Activated T-helper 17 cell treated with anti-CD3 and anti-CD28 coated beads, Interleukin-2, amount 50 U/mL, for 72 hours (primary cell): ENCODE measurements around the gene ENOSF1. TPM values are rescaled to one million over a fixed set of nuclear protein-coding genes. Genes with fewer than 3 reads are reported as not detected.
"Not testable (repeated sequence)": the region's sequence is repeated elsewhere in the genome, so short reads cannot be mapped to it uniquely, and the experiment has no call there.

ENCODE experiments used
- ATAC-seq: fragments of 150-1000 bp; cut with Tn5 transposase; replicated peaks from 2 replicates; pipeline ENCODE4 v1.10.0; 2021; ENCODE audit warnings: mild to moderate bottlenecking, moderate library complexity
- H3K27ac Mint-ChIP-seq: one replicate; pipeline ENCODE4 v1.8.0; 2022; ENCODE audit warnings: mixed read lengths
- H3K27me3 Mint-ChIP-seq: one replicate; pipeline ENCODE4 v1.8.0; 2022; ENCODE audit warnings: mixed read lengths
- H3K36me3 Mint-ChIP-seq: one replicate; pipeline ENCODE4 v1.8.0; 2022; ENCODE audit warnings: low read depth, mild to moderate bottlenecking, mixed read lengths
- H3K4me1 Mint-ChIP-seq: one replicate; pipeline ENCODE4 v1.8.0; 2022; ENCODE audit warnings: mixed read lengths
- H3K4me3 Mint-ChIP-seq: one replicate; pipeline ENCODE4 v1.8.0; 2022; ENCODE audit warnings: mild to moderate bottlenecking, mixed read lengths
- H3K9me3 Mint-ChIP-seq: one replicate; pipeline ENCODE4 v1.8.0; 2022; ENCODE audit warnings: mixed read lengths
- total RNA-seq, 2 donors: library from RNA; stranded (reverse); gene quantifications; one replicate each; pipeline ENCODE4 v1.2.3, GENCODE V29; 2022

Gene ENOSF1
- total RNA-seq, 2 donors from 2014 or later = 61.6 to 89.8 TPM

DNA sequence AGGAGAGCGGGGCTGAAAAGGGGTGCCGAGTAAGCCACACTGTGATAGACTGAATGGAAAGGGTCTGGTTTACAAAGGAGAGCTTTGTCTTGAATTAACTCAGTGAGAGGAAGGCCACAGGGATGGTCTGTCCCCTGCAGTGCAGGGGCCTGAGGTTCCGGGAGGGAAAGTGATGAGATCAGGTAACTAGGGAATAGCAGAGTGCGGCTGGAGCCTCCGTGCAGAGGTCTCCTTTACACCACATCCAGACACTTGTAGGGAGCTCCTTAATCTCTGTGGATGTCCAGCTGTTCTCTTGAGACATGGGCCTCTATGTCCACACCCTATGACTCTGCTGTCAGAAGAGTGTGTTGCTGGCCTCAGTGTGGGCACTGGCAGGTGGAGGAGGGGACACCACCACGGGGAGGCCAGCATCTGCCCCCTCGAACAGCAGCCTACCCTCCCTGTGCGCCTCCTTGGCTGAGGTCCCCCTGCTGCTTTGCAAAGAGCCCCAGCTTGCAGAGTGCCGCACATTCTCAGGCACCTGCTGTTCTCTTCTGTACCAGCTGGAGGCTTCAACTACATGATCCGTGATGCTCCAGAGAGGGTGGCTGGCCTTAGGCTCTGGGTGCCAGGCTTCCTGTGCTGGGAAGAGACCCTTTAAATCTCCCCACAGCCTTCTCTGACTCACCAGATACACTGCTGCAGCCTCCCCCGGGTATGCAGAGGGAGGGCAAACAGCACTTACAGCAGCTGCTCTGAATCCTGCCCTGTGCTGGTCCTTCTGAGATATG lies 25.9 kb downstream of the ENOSF1 start:
- Mint-ChIP-seq H3K9me3 (no peaks in the 10 kb centered on the region), H3K27ac (no peak overlapping the region), H3K4me3 (no peak overlapping the region), H3K36me3 (peaks cover 91% of the 10 kb centered on the region), H3K4me1 (peaks cover 17% of the 10 kb centered on the region), H3K27me3 (no peaks in the 10 kb centered on the region)
- no peak for ATAC-seq

DNA sequence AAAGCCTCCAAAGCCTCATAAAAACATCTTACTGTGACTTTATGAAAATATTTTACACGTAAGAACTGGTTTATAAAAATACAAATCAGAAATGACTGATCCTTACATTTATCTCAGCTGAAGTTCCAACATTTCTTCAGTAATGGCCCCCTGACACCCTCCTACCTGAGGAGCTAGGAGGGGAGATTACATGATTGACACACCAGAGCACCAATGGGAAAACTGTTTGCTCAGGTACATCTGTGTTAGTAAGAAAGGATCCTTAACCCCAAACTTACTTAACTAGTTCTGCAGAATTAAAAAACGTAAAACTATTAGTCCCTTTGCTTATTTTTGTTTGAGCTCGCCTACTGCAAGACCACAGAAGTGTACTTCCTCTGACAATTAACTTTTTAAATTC lies 27.0 kb downstream of the ENOSF1 start:
- peaks cover 93% of the 10 kb centered on the region for H3K36me3 Mint-ChIP-seq
- no peak overlapping the region for H3K4me3 Mint-ChIP-seq
- H3K9me3 Mint-ChIP-seq = no peaks in the 10 kb centered on the region
- H3K4me1 Mint-ChIP-seq = peaks cover 19% of the 10 kb centered on the region
- H3K27me3 Mint-ChIP-seq = no peaks in the 10 kb centered on the region
- no peak for ATAC-seq
- H3K27ac Mint-ChIP-seq = no peak overlapping the region

DNA sequence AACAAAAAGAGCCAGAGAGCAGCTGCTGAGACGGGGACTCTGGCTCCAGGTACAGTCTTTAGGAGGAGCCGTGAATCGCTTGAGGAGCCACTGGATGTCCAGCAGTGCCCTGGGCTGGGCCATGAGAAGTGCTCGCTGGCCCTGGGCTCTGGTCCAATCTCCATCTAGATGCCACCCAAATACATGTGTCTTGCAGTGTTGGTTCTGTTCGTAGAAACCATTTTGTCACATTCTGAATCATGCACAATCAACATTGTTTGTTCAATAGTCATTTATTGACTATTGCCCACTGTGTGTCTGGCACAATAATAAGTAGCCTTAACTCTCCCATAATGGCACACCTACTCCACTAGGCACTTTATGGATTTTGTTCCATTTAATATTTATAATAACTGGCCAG lies 28.9 kb downstream of the ENOSF1 start:
- Mint-ChIP-seq H3K27ac (no peak overlapping the region), H3K27me3 (no peaks in the 10 kb centered on the region), H3K4me3 (no peak overlapping the region), H3K4me1 (peaks cover 19% of the 10 kb centered on the region), H3K36me3 (peaks cover 95% of the 10 kb centered on the region), H3K9me3 (no peaks in the 10 kb centered on the region)
- ATAC-seq = no peak

DNA sequence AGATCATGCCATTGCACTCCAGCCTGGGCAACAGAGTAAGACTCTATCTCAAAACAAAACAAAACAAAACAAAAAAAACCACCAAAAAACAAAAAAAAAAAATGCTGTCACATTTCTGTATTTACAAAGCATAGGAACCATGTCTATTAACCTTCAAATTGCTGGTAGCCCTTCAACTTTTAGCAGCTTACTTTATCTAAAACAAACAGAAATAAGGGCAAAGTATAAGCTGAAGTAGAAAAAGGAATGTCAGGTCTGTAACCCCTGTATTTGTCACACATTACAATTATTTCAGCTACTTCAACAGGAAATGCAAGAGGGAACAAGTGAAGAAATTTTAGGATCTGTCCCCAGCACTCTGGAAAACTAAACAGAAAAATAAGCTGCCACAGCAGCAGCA lies 29.6 kb downstream of the ENOSF1 start:
- peaks cover 98% of the 10 kb centered on the region for H3K36me3 Mint-ChIP-seq
- peaks cover 22% of the 10 kb centered on the region for H3K4me1 Mint-ChIP-seq
- no peaks in the 10 kb centered on the region for H3K27me3 Mint-ChIP-seq
- H3K9me3 Mint-ChIP-seq = no peaks in the 10 kb centered on the region
- no peak overlapping the region for H3K27ac Mint-ChIP-seq
- H3K4me3 Mint-ChIP-seq = no peak overlapping the region
- ATAC-seq = no peak

DNA sequence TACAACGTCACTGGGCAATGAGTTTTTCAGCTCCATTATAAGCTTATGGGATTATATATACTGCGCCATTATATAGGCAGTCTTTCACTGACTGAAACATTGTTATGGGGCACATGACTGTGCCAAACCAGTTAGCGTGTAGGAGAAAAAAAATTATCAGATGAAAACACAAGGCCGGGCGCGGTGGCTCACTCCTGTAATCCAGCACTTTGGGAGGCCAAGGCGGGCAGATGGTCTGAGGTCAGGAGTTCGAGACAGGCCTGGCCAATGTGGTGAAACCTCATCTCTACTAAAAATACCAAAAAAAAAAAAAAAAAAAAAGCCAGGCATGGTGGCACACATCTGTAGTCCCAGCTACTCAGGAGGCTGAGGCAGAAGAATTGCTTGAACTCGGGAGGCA lies 30.0 kb downstream of the ENOSF1 start:
- H3K27ac Mint-ChIP-seq = peak overlapping the region; percentile 96
- not testable (repeated sequence) for H3K27me3 Mint-ChIP-seq, H3K9me3 Mint-ChIP-seq, ATAC-seq
- H3K4me1 Mint-ChIP-seq = peaks cover 22% of the 10 kb centered on the region
- H3K4me3 Mint-ChIP-seq = peak overlapping the region; percentile 75
- H3K36me3 Mint-ChIP-seq = peaks cover 99% of the 10 kb centered on the region

DNA sequence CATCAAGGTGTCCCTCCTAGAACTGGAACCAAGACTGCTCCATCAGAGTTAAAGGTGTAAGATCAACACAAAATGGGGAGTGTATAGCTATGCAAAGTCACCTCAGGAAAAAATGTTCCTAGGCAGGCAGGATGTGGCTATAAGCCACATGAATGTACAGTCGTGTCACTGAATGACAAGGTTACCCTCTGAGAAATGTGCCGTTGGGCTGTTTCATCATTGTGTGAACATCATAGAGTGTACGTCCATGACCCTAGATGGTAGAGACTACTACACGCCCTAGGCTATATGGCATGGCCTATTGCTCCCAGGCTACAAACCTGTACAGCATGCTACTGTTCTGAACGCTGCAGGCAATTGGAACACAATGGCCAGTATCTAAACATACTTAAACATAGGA lies 30.4 kb downstream of the ENOSF1 start:
- peaks cover 20% of the 10 kb centered on the region for H3K4me1 Mint-ChIP-seq
- ATAC-seq = peak; percentile 97
- no peaks in the 10 kb centered on the region for H3K9me3 Mint-ChIP-seq
- peak overlapping the region; percentile 96 for H3K27ac Mint-ChIP-seq
- peaks cover 99% of the 10 kb centered on the region for H3K36me3 Mint-ChIP-seq
- peak overlapping the region; percentile 75 for H3K4me3 Mint-ChIP-seq
- no peaks in the 10 kb centered on the region for H3K27me3 Mint-ChIP-seq

DNA sequence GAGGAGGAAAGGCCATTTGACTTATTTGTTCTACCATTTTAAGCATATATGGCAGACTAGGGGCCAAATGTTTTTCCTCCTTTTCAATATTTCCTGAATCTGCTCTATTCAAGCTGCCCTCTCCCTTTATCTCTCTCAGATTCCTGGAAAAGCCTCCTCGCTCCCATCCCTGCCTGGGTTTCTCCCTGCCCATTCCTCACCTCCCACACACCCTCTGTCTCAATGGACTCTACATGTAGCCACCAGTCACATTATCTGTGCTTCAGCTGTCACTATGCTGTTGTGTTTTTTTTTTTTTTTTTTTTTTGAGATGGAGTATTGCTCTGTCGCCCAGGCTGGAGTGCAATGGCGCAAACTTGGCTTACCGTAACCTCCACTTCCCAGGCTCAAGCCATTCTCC lies 32.0 kb downstream of the ENOSF1 start:
- Mint-ChIP-seq H3K27me3 (no peaks in the 10 kb centered on the region), H3K27ac (no peak overlapping the region), H3K9me3 (no peaks in the 10 kb centered on the region), H3K4me1 (peaks cover 16% of the 10 kb centered on the region), H3K4me3 (no peak overlapping the region), H3K36me3 (peaks cover 100% of the 10 kb centered on the region)
- ATAC-seq = no peak

DNA sequence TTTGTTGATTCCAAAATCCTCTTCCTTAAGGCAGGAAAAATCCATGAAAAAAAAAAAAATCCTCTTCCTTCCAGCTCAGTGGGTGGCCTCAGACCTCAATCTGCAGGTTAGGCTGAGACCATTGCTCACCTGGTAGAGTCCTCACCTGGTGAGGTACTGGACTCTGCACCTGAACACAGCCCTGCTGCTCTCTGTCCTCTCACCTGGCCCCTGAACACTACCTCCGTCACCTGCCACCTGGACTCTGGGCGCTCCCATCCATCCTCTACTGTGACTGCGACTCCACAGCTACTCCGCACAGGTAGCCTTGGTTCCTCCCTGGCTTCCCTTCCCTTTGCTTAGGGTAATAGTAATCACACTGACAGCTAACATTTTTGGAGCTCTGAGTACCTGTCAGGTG lies 32.9 kb downstream of the ENOSF1 start:
- H3K4me3 Mint-ChIP-seq = no peak overlapping the region
- no peaks in the 10 kb centered on the region for H3K9me3 Mint-ChIP-seq
- no peak overlapping the region for H3K27ac Mint-ChIP-seq
- peaks cover 99% of the 10 kb centered on the region for H3K36me3 Mint-ChIP-seq
- no peaks in the 10 kb centered on the region for H3K27me3 Mint-ChIP-seq
- ATAC-seq = no peak
- peaks cover 16% of the 10 kb centered on the region for H3K4me1 Mint-ChIP-seq

DNA sequence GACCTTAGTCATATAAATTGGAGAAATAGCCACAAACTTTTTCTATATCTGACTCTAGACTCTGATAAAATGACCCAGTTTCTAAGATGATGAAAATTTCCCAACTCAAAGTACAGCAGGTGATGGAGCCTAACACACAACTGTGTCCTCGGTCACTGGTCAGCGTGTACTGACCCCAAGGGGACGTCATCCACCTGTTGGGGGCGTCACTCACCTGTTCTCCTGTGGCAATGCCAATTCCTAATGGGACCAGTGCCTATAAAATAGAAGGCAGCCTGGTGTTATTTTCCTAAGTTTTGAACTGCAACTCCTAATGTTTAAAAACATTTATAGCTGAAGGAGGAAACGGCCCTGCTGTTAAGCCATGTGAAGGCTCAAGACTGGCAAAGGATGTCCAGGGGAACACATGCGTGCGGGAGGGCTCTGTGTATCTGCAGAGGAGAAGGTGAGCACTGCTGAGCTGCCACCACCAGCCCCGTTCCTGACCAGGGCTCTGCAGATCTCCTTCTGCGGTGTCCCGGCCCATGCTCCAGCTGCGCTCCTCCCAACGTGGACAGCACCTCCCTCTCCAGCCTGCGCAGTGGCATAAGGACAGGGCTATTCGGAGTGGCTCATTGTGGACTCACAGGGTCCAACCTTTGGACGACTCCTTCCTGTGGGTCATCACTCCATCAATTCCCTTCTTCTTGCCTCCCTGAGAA lies 33.8 kb downstream of the ENOSF1 start:
- Mint-ChIP-seq H3K36me3 (peaks cover 99% of the 10 kb centered on the region), H3K27ac (peak overlapping the region; percentile 68), H3K9me3 (no peaks in the 10 kb centered on the region), H3K4me1 (peaks cover 16% of the 10 kb centered on the region), H3K4me3 (no peak overlapping the region), H3K27me3 (no peaks in the 10 kb centered on the region)
- no peak for ATAC-seq

DNA sequence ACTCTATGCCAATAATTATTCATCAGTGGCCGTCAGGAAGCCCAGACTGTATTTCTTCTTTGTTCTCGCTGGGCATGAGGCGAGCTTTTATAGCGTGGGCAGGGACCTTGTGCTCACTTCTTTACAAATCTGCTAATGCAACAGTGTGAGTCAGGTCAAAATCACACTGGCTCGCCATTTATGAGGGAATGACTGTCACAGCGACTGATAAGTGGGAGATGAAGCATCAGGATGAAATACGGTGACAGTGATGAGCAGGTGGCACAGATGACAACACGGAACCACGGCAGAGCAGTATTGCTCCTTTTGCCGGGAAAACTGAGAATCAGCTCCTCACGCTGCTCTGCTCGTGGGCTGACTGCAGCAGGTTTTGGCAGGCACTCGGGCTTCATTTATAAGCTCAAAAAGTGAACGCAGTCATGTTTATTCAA lies 34.5 kb downstream of the ENOSF1 start:
- peaks cover 16% of the 10 kb centered on the region for H3K4me1 Mint-ChIP-seq
- H3K36me3 Mint-ChIP-seq = peaks cover 99% of the 10 kb centered on the region
- ATAC-seq = peak; percentile 33
- no peaks in the 10 kb centered on the region for H3K9me3 Mint-ChIP-seq
- H3K4me3 Mint-ChIP-seq = peak overlapping the region; percentile 19
- H3K27me3 Mint-ChIP-seq = no peaks in the 10 kb centered on the region
- H3K27ac Mint-ChIP-seq = peak overlapping the region; percentile 68

DNA sequence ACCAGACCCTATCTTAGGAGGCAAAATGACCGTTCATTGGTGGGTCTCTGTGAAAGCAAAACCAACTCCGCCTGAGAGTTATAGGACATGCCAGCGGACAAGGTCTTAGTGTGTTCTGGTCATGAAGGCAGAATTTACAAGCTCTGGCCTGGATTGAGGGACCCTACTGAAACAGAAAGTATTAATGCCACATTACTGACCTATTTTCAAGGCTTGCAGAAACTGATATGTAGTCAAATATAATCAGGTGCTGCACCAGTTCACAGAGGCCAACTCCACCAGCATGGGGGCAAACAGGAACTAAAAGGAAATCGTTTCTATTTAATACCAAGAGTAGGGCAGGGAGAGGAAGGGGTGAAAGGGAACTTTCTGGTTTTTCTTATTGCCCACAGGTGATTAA lies 35.3 kb downstream of the ENOSF1 start:
- Mint-ChIP-seq H3K36me3 (peaks cover 99% of the 10 kb centered on the region), H3K4me1 (peaks cover 14% of the 10 kb centered on the region), H3K27ac (peak overlapping the region; percentile 7), H3K27me3 (no peaks in the 10 kb centered on the region), H3K9me3 (no peaks in the 10 kb centered on the region), H3K4me3 (no peak overlapping the region)
- no peak for ATAC-seq

DNA sequence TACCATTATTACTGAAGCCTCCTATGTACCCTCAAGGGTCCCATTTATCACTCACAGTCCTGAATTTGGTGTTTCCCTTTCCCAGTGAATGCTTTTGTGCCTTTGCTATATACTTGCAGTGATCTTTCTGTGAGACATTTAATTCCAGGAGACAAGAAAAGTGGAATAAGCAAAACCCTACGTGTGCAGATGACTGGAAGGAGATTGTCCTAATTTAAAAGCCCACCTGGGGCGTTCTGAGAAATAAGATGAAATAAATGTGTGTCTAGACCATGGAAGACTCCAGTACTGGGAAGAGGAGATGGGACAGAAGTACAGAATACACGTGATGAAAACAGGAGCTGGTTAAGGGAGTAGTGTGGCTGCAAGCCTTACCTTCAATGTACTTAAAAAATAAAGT lies 35.7 kb downstream of the ENOSF1 start:
- Mint-ChIP-seq H3K4me1 (peaks cover 9% of the 10 kb centered on the region), H3K9me3 (no peaks in the 10 kb centered on the region), H3K27ac (peak overlapping the region; percentile 7), H3K27me3 (no peaks in the 10 kb centered on the region), H3K36me3 (peaks cover 99% of the 10 kb centered on the region), H3K4me3 (no peak overlapping the region)
- ATAC-seq = no peak

DNA sequence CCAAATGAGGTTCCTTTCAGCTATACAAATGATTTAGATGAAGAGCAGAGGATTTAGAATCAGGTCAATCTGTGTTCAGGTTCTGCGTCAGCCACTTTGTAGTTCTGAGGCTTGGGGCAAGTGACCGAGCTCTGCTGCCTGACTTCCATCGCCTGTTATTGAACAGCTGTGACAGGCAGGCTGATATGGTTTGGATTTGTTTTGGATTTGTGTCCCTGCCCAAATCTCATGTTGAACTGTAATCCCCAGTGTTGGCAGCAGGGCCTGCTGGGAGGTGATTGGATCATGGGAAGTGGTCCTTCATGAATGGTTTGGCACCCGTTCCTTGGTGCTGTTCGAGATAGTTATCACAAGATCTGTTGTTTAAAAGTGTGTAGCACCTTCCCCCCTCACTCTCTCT lies 36.4 kb downstream of the ENOSF1 start:
- H3K27ac Mint-ChIP-seq = no peak overlapping the region
- no peaks in the 10 kb centered on the region for H3K9me3 Mint-ChIP-seq
- no peak for ATAC-seq
- H3K36me3 Mint-ChIP-seq = peaks cover 99% of the 10 kb centered on the region
- H3K4me1 Mint-ChIP-seq = peaks cover 5% of the 10 kb centered on the region
- H3K4me3 Mint-ChIP-seq = no peak overlapping the region
- no peaks in the 10 kb centered on the region for H3K27me3 Mint-ChIP-seq

DNA sequence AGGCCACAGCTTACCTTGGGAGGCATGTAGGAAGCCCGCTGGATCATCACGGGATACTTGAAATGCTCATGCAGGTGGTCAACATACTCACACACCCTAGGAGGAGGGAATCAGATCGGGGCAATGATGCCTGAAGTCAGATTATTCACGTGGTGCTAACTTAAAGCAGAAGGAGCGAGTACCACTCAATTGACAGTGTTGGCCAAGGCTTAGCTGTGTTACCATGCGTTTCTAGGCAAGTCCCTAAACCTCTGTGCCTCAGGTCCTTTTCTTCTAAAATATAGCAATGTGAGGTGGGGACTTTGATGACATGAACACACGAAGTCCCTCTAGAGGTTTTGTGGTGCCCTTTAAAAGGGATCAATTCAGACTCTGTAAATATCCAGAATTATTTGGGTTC lies 37.1 kb downstream of the ENOSF1 start:
- H3K4me3 Mint-ChIP-seq = no peak overlapping the region
- no peaks in the 10 kb centered on the region for H3K9me3 Mint-ChIP-seq
- H3K27me3 Mint-ChIP-seq = no peaks in the 10 kb centered on the region
- ATAC-seq = no peak
- peaks cover 5% of the 10 kb centered on the region for H3K4me1 Mint-ChIP-seq
- peak overlapping the region; percentile 29 for H3K27ac Mint-ChIP-seq
- peaks cover 99% of the 10 kb centered on the region for H3K36me3 Mint-ChIP-seq

DNA sequence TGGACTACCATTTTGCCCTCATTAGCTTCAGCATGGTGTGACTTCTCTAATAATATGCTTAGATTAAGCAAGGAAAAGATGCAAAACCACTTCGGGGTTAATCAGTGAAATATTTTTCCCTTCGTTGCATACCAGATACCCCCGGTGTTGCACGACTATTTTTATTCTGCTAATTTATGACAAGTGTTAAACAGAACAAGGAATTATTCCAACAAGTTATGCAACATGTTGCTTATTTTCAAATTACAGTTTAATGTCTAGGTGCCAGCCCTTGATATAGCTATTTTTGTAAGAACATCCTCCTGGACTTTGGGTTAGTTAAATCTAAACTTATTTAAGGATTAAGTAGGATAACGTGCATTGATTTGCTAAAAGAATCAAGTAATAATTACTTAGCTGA lies 38.7 kb downstream of the ENOSF1 start:
- Mint-ChIP-seq H3K27ac (no peak overlapping the region), H3K27me3 (no peaks in the 10 kb centered on the region), H3K36me3 (peaks cover 99% of the 10 kb centered on the region), H3K4me3 (no peak overlapping the region), H3K9me3 (no peaks in the 10 kb centered on the region), H3K4me1 (peaks cover 5% of the 10 kb centered on the region)
- no peak for ATAC-seq
